GM12878 (cell line): Measurements from ENCODE around the gene PIK3R5. TPM values are rescaled to one million over a fixed set of nuclear protein-coding genes. Genes with fewer than 3 reads are reported as not detected.

Source experiments
- ATAC-seq: fragments of 200-7000 bp; cut with Tn5 transposase; 3 replicates; pipeline ENCODE4 v1.9.1; 2020; ENCODE audit warnings: mild to moderate bottlenecking, moderate library complexity
- BruUV-seq: library from RNA; stranded (reverse); fragments of 400-500 nt; replicated peaks from 2 replicates; lab custom pipeline; 2021; lab: Mats Ljungman, UMichigan
- CTCF ChIA-PET: fragments of 300-600 bp; sonication (Branson Sonifier 250); formaldehyde crosslinking; extraction: SDS; loops from one replicate; lab custom pipeline; 2021; ENCODE audit warnings: inconsistent platforms; lab: Yijun Ruan, JAX
- POLR2A ChIA-PET: fragments of 350-600 bp; formaldehyde crosslinking; extraction: SDS; loops from one replicate; lab custom pipeline; 2021; ENCODE audit warnings: inconsistent platforms; lab: Charles Lee
- RAD21 ChIA-PET: fragments of 300-600 bp; sonication (Branson Sonifier 250); formaldehyde crosslinking; loops from one replicate; lab custom pipeline; 2023; ENCODE audit warnings: antibody characterized with exemption; ENCODE audit not compliant: unreplicated experiment; lab: Charles Lee
- SMC1A ChIA-PET: fragments of 300-600 bp; sonication (Branson Sonifier 250); formaldehyde crosslinking; loops from one replicate; lab custom pipeline; 2023; ENCODE audit not compliant: unreplicated experiment, uncharacterized antibody; lab: Charles Lee
- DNase-seq: peaks from one replicate; pipeline ENCODE4 v3.0.0-alpha.2; 2011; ENCODE audit warnings: low read depth, low spot score
- FAIRE-seq: peaks from 3 replicates; lab custom pipeline; 2011; peaks lifted over from hg19 to GRCh38; lab: Jason Lieb, UNC
- H2AFZ ChIP-seq: 2 replicates; pipeline ENCODE4 v1.6.0; 2011; ENCODE audit warnings: low read depth, low read length, control low read depth; ENCODE audit not compliant: control insufficient read depth
- H3K27ac ChIP-seq: 2 replicates; pipeline ENCODE4 v1.5.1; 2011; ENCODE audit warnings: control low read depth; ENCODE audit not compliant: control insufficient read depth, insufficient read depth
- H3K27me3 ChIP-seq, 2 experiments: replicated peaks in 1 of 2; 2 replicates each; pipeline versions ENCODE4 v1.6.0 to v1.6.1; 2011; ENCODE audit warnings: low read length in 1 of 2; ENCODE audit not compliant: control insufficient read depth in 2 of 2, insufficient read depth in 2 of 2
- H3K36me3 ChIP-seq, 2 experiments: 2 replicates each; pipeline ENCODE4 v1.5.1; 2011; ENCODE audit warnings: low read length in 1 of 2; ENCODE audit not compliant: control insufficient read depth in 2 of 2, insufficient read depth in 2 of 2
- H3K4me1 ChIP-seq: 2 replicates; pipeline ENCODE4 v1.6.1; 2011; ENCODE audit warnings: mild to moderate bottlenecking, low read length, moderate library complexity, mixed read lengths; ENCODE audit not compliant: control insufficient read depth, insufficient read depth
- H3K4me2 ChIP-seq: 2 replicates; pipeline ENCODE4 v1.6.0; 2011; ENCODE audit warnings: control low read depth; ENCODE audit not compliant: control insufficient read depth, insufficient read depth
- H3K4me3 ChIP-seq: fragments of 200-600 bp; sonication (generic); 2 replicates; pipeline ENCODE4 v1.5.1; 2016
- H3K79me2 ChIP-seq: 2 replicates; pipeline ENCODE4 v1.6.0; 2011; ENCODE audit warnings: low read length; ENCODE audit not compliant: control insufficient read depth, insufficient read depth
- H3K9ac ChIP-seq: 2 replicates; pipeline ENCODE4 v1.8.0; 2011; ENCODE audit warnings: low read length, control low read depth, mixed read lengths; ENCODE audit not compliant: control insufficient read depth, insufficient read depth
- H3K9me3 ChIP-seq: replicated peaks from 3 replicates; pipeline ENCODE4 v1.5.1; 2011; ENCODE audit warnings: mild to moderate bottlenecking, low read length; ENCODE audit not compliant: control insufficient read depth, insufficient read depth
- H4K20me1 ChIP-seq: 2 replicates; pipeline ENCODE4 v1.6.0; 2011; ENCODE audit not compliant: control insufficient read depth, insufficient read depth
- ATF3 ChIP-seq: IDR thresholded peaks from 2 replicates; pipeline ENCODE4 v1.6.1; 2011; ENCODE audit warnings: low read depth, mild to moderate bottlenecking, low read length, moderate library complexity, borderline replicate concordance; ENCODE audit errors: extremely low read depth
- IKZF2 ChIP-seq, 2 experiments: fragments of 450-650 bp; IDR thresholded peaks; 2 replicates each; pipeline ENCODE4 v1.6.1; 2017; ENCODE audit warnings: mild to moderate bottlenecking in 2 of 2, moderate library complexity in 2 of 2
- JUNB ChIP-seq: IDR thresholded peaks from 2 replicates; pipeline ENCODE4 v1.6.1; 2016; ENCODE audit warnings: antibody characterized with exemption, mild to moderate bottlenecking
- NR2C2 ChIP-seq: IDR thresholded peaks from 2 replicates; pipeline ENCODE4 v1.6.1; 2011; ENCODE audit warnings: borderline replicate concordance, low read depth; ENCODE audit not compliant: control insufficient read depth, insufficient read length
- NR2F1 ChIP-seq: fragments of 450-650 bp; conservative IDR thresholded peaks from 2 replicates; pipeline ENCODE4 v1.6.1; 2017; ENCODE audit warnings: mild to moderate bottlenecking
- PAX5 ChIP-seq: IDR thresholded peaks from 2 replicates; pipeline ENCODE4 v1.6.1; 2011; ENCODE audit warnings: low read depth, low read length, borderline replicate concordance
- RAD51 ChIP-seq: fragments of 450-650 bp; IDR thresholded peaks from 2 replicates; pipeline ENCODE4 v1.6.1; 2016; ENCODE audit warnings: moderate library complexity, mild to moderate bottlenecking, inconsistent platforms
- SPI1 ChIP-seq: IDR thresholded peaks from 2 replicates; pipeline ENCODE4 v1.6.1; 2011; ENCODE audit warnings: low read depth, mild to moderate bottlenecking, low read length, moderate library complexity, borderline replicate concordance; ENCODE audit not compliant: insufficient read depth
- SREBF2 ChIP-seq: IDR thresholded peaks from 2 replicates; pipeline ENCODE4 v1.6.1; 2012; ENCODE audit warnings: mild to moderate bottlenecking, low read length
- STAT3 ChIP-seq: IDR thresholded peaks from 2 replicates; pipeline ENCODE4 v1.6.1; 2011; ENCODE audit warnings: low read depth, low read length, improper control_type of control experiment
- TCF7 ChIP-seq: IDR thresholded peaks from 2 replicates; pipeline ENCODE4 v1.6.1; 2014; ENCODE audit warnings: antibody characterized with exemption, borderline replicate concordance
- ZZZ3 ChIP-seq: IDR thresholded peaks from 2 replicates; pipeline ENCODE4 v1.6.1; 2011; ENCODE audit warnings: low read depth; ENCODE audit not compliant: control insufficient read depth, insufficient read length
- WGBS: methylation state at CpG from one replicate; pipeline ENCODE4 v1.1.6; 2016; ENCODE audit warnings: low lambda C conversion rate; ENCODE audit not compliant: insufficient replicate concordance, insufficient coverage; ENCODE audit errors: missing lambda C conversion rate; 5-methylcytosine and 5-hydroxymethylcytosine counted together
- in situ Hi-C: fragments of 300-500 bp; cut with MboI; formaldehyde crosslinking; loops from 9 replicates; pipeline ENCODE4 v1.14.3; 2018; ENCODE audit warnings: mixed read lengths
- intact Hi-C: fragments of 100-400 bp; cut with micrococcal nuclease; formaldehyde crosslinking; loops from one replicate; pipeline ENCODE4 v1.14.2; 2022; ENCODE audit not compliant: unreplicated experiment
- polyA plus RNA-seq, 11 experiments: library from polyadenylated mRNA; depleted of rRNA in 4 of 11; unstranded in 6 of 11; stranded (reverse) in 5 of 11; fragments of >200 nt; fragmentation: Nextera tagmentation in 4 of 11; fragmentation: Illumina TruSeq in 1 of 11; extraction: Ambion mirVana in 4 of 11; extraction: Trizol in 1 of 11; gene quantifications; 1 replicate in 1 of 11; 2 replicates in 10 of 11; pipeline versions ENCODE4 v1.2.1 to v1.2.3, GENCODE V29; 2011 to 2016; ENCODE audit warnings: inconsistent platforms in 2 of 11, missing spikeins in 2 of 11, low read depth in 1 of 11
- total RNA-seq, 4 experiments: library from RNA; depleted of rRNA in 3 of 4; stranded (reverse); fragments of >200 nt in 3 of 4; fragmentation: Illumina TruSeq in 1 of 4; extraction: Trizol in 1 of 4; gene quantifications; 2 replicates each; pipeline versions ENCODE4 v1.2.1 to v1.2.3, GENCODE V29; 2013 to 2021
- TF ChIP-seq, protein P1 (sequence below), 3 experiments: IDR thresholded peaks in 2 of 3; conservative IDR thresholded peaks in 1 of 3; 2 replicates each; pipeline ENCODE4 v1.5.1; 2011; ENCODE audit warnings: low read depth in 3 of 3, low read length in 3 of 3, mild to moderate bottlenecking in 3 of 3, control low read depth in 2 of 3, moderate library complexity in 2 of 3, inconsistent platforms in 1 of 3, mixed read lengths in 1 of 3; ENCODE audit not compliant: control insufficient read depth in 2 of 3, insufficient read depth in 1 of 3; ENCODE audit errors: extremely low read depth in 1 of 3

Gene PIK3R5
- total and polyA plus RNA-seq, 10 of the 15 experiments (the other 5 are each of a cell fraction or from before 2014, with no cell fraction given), result 9.5 to 50.8 (median 35.5) TPM

GRCh38 chr17:8951206-8951605, 14.3 kb downstream of the PIK3R5 start:
- 78% methylated on average over 4 of the region's 4 CpGs for WGBS
- TF ChIP-seq STAT3 (no peak), PAX5 (no peak)
- TF ChIP-seq, all 136 proteins: peak for 0
- SMC1A ChIA-PET, result interaction anchor here (1.2 to 19.3 kb wide), 8 partner anchors 6 to 83 kb away, joined by 3 to 345 read pairs (median 7); partner anchors contain the start of genes PIK3R5 and PIK3R6
- no peak for FAIRE-seq
- DNase-seq, result no peak
- RAD21 ChIA-PET, result interaction anchor here (0.6 to 7.8 kb wide), 2 partner anchors 10 to 339 kb away, joined by 3 to 122 read pairs; no protein-coding TSS in a partner anchor
- Histone ChIP-seq H3K4me3 (no peak overlapping the region), H3K27me3 (no peaks in the 10 kb centered on the region), H3K36me3 (peaks cover 6% of the 10 kb centered on the region in 2 experiments; a peak in 3 of 4 replicates), H2AFZ (no peak overlapping the region), H3K27ac (peak overlapping the region; percentile 24), H3K9ac (no peak overlapping the region), H4K20me1 (no peaks in the 10 kb centered on the region), H3K9me3 (peaks cover 17% of the 10 kb centered on the region), H3K4me2 (no peak overlapping the region), H3K4me1 (peaks cover 74% of the 10 kb centered on the region), H3K79me2 (peaks cover 92% of the 10 kb centered on the region)
- in situ Hi-C loops, result loop anchor here (25.0 kb wide), 1 partner anchor 1086 kb away; no protein-coding TSS in a partner anchor
- no peak for ATAC-seq
- intact Hi-C loops, result no loop called here
- CTCF ChIA-PET, result interaction anchor here (2.0 to 6.2 kb wide), 3 partner anchors 9 to 11 kb away, joined by 4 to 35 read pairs (median 7); no protein-coding TSS in a partner anchor
- BruUV-seq, result no TSS peak
- POLR2A ChIA-PET, result interaction anchor here (1.3 to 8.1 kb wide), 4 partner anchors 11 to 51 kb away, joined by 3 to 73 read pairs (median 32); partner anchors contain the start of gene PIK3R5

GRCh38 chr17:8949061-8949661, 16.3 kb downstream of the PIK3R5 start:
- Histone ChIP-seq H2AFZ (no peak overlapping the region), H3K27me3 (no peaks in the 10 kb centered on the region), H3K9me3 (peaks cover 22% of the 10 kb centered on the region), H3K27ac (peak overlapping the region; percentile 62), H3K36me3 (peaks cover 19% of the 10 kb centered on the region in 2 experiments; a peak in 3 of 4 replicates), H3K4me3 (peak overlapping the region; percentile 45; the same call in 1 of the 2 replicates), H4K20me1 (no peaks in the 10 kb centered on the region), H3K9ac (peak overlapping the region; percentile 31; the same call in 1 of the 2 replicates), H3K4me2 (peak overlapping the region; percentile 90), H3K4me1 (peaks cover 58% of the 10 kb centered on the region), H3K79me2 (peaks cover 90% of the 10 kb centered on the region)
- ChIA-PET CTCF (interaction anchor here (0.6 to 6.2 kb wide), 11 partner anchors 9 to 90 kb away, joined by 3 to 35 read pairs (median 5); partner anchors contain the start of gene PIK3R5), RAD21 (interaction anchor here (1.5 to 2.8 kb wide), 7 partner anchors 9 to 99 kb away, joined by 3 to 10 read pairs (median 5); no protein-coding TSS in a partner anchor), SMC1A (interaction anchor here (1.0 to 19.3 kb wide), 10 partner anchors 6 to 141 kb away, joined by 3 to 345 read pairs (median 6); partner anchors contain the start of gene PIK3R5), POLR2A (interaction anchor here (0.7 to 8.1 kb wide), 5 partner anchors 8 to 57 kb away, joined by 3 to 73 read pairs (median 9); no protein-coding TSS in a partner anchor)
- intact Hi-C loops (no loop called here), in situ Hi-C loops (no loop called here)
- peak; percentile 49 for FAIRE-seq
- no peak for DNase-seq
- BruUV-seq, result no TSS peak
- peak; percentile 78 for ATAC-seq
- WGBS, result 10% methylated on average over 9 of the region's 9 CpGs
- TF ChIP-seq, protein P1, sequence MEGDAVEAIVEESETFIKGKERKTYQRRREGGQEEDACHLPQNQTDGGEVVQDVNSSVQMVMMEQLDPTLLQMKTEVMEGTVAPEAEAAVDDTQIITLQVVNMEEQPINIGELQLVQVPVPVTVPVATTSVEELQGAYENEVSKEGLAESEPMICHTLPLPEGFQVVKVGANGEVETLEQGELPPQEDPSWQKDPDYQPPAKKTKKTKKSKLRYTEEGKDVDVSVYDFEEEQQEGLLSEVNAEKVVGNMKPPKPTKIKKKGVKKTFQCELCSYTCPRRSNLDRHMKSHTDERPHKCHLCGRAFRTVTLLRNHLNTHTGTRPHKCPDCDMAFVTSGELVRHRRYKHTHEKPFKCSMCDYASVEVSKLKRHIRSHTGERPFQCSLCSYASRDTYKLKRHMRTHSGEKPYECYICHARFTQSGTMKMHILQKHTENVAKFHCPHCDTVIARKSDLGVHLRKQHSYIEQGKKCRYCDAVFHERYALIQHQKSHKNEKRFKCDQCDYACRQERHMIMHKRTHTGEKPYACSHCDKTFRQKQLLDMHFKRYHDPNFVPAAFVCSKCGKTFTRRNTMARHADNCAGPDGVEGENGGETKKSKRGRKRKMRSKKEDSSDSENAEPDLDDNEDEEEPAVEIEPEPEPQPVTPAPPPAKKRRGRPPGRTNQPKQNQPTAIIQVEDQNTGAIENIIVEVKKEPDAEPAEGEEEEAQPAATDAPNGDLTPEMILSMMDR (IDR thresholded peaks at IDR 0.05 in 2 of 3, conservative IDR thresholded peaks at IDR 0.05 in 1 of 3; ENCODE audit: control insufficient read depth in 2 of 3, extremely low read depth in 1 of 3, insufficient read depth in 1 of 3, low read depth in 3 of 3, low read length in 3 of 3), result no peak
- TF ChIP-seq RAD51, result no peak
- TF ChIP-seq SPI1, result no peak
- TF ChIP-seq SREBF2, result no peak
- peak; percentile 84 for TF ChIP-seq JUNB
- peak; percentile 63; the same call in 1 of the 2 replicates for TF ChIP-seq TCF7
- peak; percentile 56 to 71; a peak in 3 of 4 replicates for TF ChIP-seq IKZF2 (IDR thresholded peaks at IDR 0.05)
- TF ChIP-seq NR2C2, result no peak
- no peak for TF ChIP-seq ZZZ3
- no peak for TF ChIP-seq ATF3
- no peak for TF ChIP-seq NR2F1
